HepG2 (cell line): ENCODE results near the gene CYP4F12. TPM values are rescaled to one million over a fixed set of nuclear protein-coding genes. Genes with fewer than 3 reads are reported as not detected.

Experiments
- ATF7 ChIP-seq, 2 experiments: fragments of 450-650 bp in 1 of 2; sonication (generic) in 1 of 2; formaldehyde crosslinking in 1 of 2; IDR thresholded peaks; 2 replicates each; pipeline versions ENCODE4 v1.4.0 to v1.6.1; 2016 to 2020; ENCODE audit warnings: antibody characterized with exemption in 1 of 2, mild to moderate bottlenecking in 1 of 2, missing genetic modification reagents in 1 of 2
- CBFB ChIP-seq: sonication (generic); formaldehyde crosslinking; IDR thresholded peaks from 2 replicates; pipeline ENCODE4 v1.4.0; 2020; ENCODE audit warnings: missing genetic modification reagents
- CEBPB ChIP-seq: IDR thresholded peaks from 2 replicates; pipeline ENCODE4 v1.6.1; 2011; ENCODE audit warnings: low read depth, low read length, improper control_type of control experiment, borderline replicate concordance
- FOXK2 ChIP-seq: fragments of 450-650 bp; IDR thresholded peaks from 2 replicates; pipeline ENCODE4 v1.6.1; 2016
- HOXA3 ChIP-seq: sonication (generic); formaldehyde crosslinking; IDR thresholded peaks from 2 replicates; pipeline ENCODE4 v1.5.0; 2020; ENCODE audit warnings: missing genetic modification reagents
- KAT8 ChIP-seq: IDR thresholded peaks from 2 replicates; pipeline ENCODE4 v1.6.1; 2016; ENCODE audit warnings: missing genetic modification reagents, missing compliant biosample characterization
- MEIS1 ChIP-seq: sonication (generic); formaldehyde crosslinking; IDR thresholded peaks from 2 replicates; pipeline ENCODE4 v1.9.0; 2021; ENCODE audit warnings: mild to moderate bottlenecking, missing genetic modification reagents, moderate library complexity, borderline replicate concordance
- NFE2 ChIP-seq: sonication (generic); formaldehyde crosslinking; IDR thresholded peaks from 2 replicates; pipeline ENCODE4 v1.4.0; 2020; ENCODE audit warnings: missing genetic modification reagents
- PRPF4 ChIP-seq: fragments of 200-400 bp; formaldehyde crosslinking; IDR thresholded peaks from 2 replicates; pipeline ENCODE4 v1.6.1; 2016; ENCODE audit warnings: low read length, low read depth; ENCODE audit not compliant: poor library complexity, severe bottlenecking
- REST ChIP-seq, 2 experiments: IDR thresholded peaks; 2 replicates each; pipeline ENCODE4 v1.6.1; 2011 to 2012; ENCODE audit warnings: low read length in 2 of 2, borderline replicate concordance in 1 of 2, low read depth in 1 of 2, mild to moderate bottlenecking in 1 of 2, moderate library complexity in 1 of 2
- SNAI1 ChIP-seq: sonication (generic); formaldehyde crosslinking; IDR thresholded peaks from 2 replicates; pipeline ENCODE4 v1.5.0; 2020; ENCODE audit warnings: mild to moderate bottlenecking, missing genetic modification reagents, borderline replicate concordance
- SOX13 ChIP-seq, 3 experiments: fragments of 450-650 bp in 1 of 3; sonication (generic) in 1 of 3; formaldehyde crosslinking in 1 of 3; IDR thresholded peaks in 2 of 3; conservative IDR thresholded peaks in 1 of 3; 2 replicates each; pipeline versions ENCODE4 v1.5.0 to v1.6.1; 2016 to 2020; ENCODE audit warnings: antibody characterized with exemption in 1 of 3, mild to moderate bottlenecking in 1 of 3, missing compliant biosample characterization in 1 of 3, missing genetic modification reagents in 1 of 3, moderate library complexity in 1 of 3
- TBL1XR1 ChIP-seq: fragments of 150-350 bp; IDR thresholded peaks from 2 replicates; pipeline ENCODE4 v1.6.1; 2014; ENCODE audit warnings: borderline replicate concordance, low read length; ENCODE audit not compliant: partially characterized antibody
- ZNF20 ChIP-seq: sonication (generic); formaldehyde crosslinking; IDR thresholded peaks from 2 replicates; pipeline ENCODE4 v1.4.0; 2020; ENCODE audit warnings: mild to moderate bottlenecking, moderate library complexity, missing genetic modification reagents
- ZNF251 ChIP-seq: sonication (generic); formaldehyde crosslinking; IDR thresholded peaks from 2 replicates; pipeline ENCODE4 v1.9.0; 2021; ENCODE audit warnings: mild to moderate bottlenecking, missing genetic modification reagents
- ZNF550 ChIP-seq: sonication (generic); formaldehyde crosslinking; IDR thresholded peaks from 2 replicates; pipeline ENCODE4 v1.4.0; 2020; ENCODE audit warnings: mild to moderate bottlenecking, missing genetic modification reagents, borderline replicate concordance
- ZNF567 ChIP-seq: sonication (generic); formaldehyde crosslinking; IDR thresholded peaks from 2 replicates; pipeline ENCODE4 v1.8.1; 2023; ENCODE audit warnings: mild to moderate bottlenecking, missing genetic modification reagents, borderline replicate concordance
- ZNF790 ChIP-seq: sonication (generic); formaldehyde crosslinking; IDR thresholded peaks from 2 replicates; pipeline ENCODE4 v1.8.0; 2022; ENCODE audit warnings: missing genetic modification reagents, mild to moderate bottlenecking, borderline replicate concordance
- ZSCAN12 ChIP-seq: sonication (generic); formaldehyde crosslinking; IDR thresholded peaks from 2 replicates; pipeline ENCODE4 v1.9.0; 2021; ENCODE audit warnings: mild to moderate bottlenecking, missing genetic modification reagents
- ZSCAN31 ChIP-seq: sonication (generic); formaldehyde crosslinking; IDR thresholded peaks from 2 replicates; pipeline ENCODE4 v1.5.0; 2020; ENCODE audit warnings: low read depth, mild to moderate bottlenecking, missing genetic modification reagents
- polyA plus RNA-seq, 8 experiments: library from polyadenylated mRNA; depleted of rRNA in 3 of 8; stranded (reverse) in 7 of 8; unstranded in 1 of 8; fragments of >200 nt; fragmentation: Illumina TruSeq in 4 of 8; extraction: Trizol in 4 of 8; gene quantifications; 2 replicates each; pipeline versions ENCODE4 v1.2.1 to v1.2.3, GENCODE V29; 2011 to 2016; ENCODE audit warnings: low read depth in 4 of 8, missing spikeins in 1 of 8, mixed read lengths in 1 of 8; ENCODE audit not compliant: insufficient read depth in 1 of 8
- total RNA-seq, 5 experiments: library from RNA; depleted of rRNA; stranded (reverse); fragments of >200 nt; fragmentation: Illumina TruSeq; extraction: Trizol; gene quantifications; 2 replicates each; pipeline ENCODE4 v1.2.3, GENCODE V29; 2016; ENCODE audit warnings: low read depth in 1 of 5
- TF ChIP-seq, protein P1 (sequence below): sonication (generic); formaldehyde crosslinking; conservative IDR thresholded peaks from 2 replicates; pipeline ENCODE4 v1.4.0; 2020; ENCODE audit warnings: missing genetic modification reagents
- TF ChIP-seq, protein P2 (sequence below), 2 experiments: sonication (generic) in 1 of 2; formaldehyde crosslinking in 1 of 2; IDR thresholded peaks; 2 replicates each; pipeline versions ENCODE4 v1.5.1 to v1.6.1; 2011 to 2020; ENCODE audit warnings: borderline replicate concordance in 1 of 2, low read depth in 1 of 2, low read length in 1 of 2, mild to moderate bottlenecking in 1 of 2, missing genetic modification reagents in 1 of 2, moderate library complexity in 1 of 2

The CYP4F12 gene
- total and polyA plus RNA-seq, 2 of the 13 experiments (the other 11 are each of a cell fraction or from before 2014, with no cell fraction given) = 29.9 to 30.8 TPM

DNA sequence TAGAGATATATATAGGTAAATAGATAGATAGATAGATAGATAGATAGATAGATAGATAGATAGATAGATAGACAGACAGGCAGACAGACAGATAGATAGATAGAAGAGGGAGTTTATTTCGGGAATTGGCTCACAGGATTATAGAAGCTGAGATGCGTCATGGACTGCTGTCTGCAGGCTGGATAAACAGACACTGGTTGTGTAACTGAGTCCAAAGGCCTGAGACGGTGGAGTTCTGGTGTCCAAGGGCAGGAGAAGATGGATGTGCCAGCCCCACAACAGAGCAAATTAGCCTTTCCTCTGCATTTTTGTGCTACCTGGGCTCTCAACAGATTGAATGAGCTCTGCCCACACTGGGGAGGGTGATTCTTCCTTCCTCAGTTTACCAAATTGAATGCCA, 29.5 kb upstream of the CYP4F12 start (continued):
- TF ChIP-seq ZNF567 (CRISPR knock-in tag) = no peak
- TF ChIP-seq FOXK2 = no peak
- no peak for TF ChIP-seq ATF7 (IDR thresholded peaks at IDR 0.05)
- TF ChIP-seq ATF7 (CRISPR knock-in tag; IDR thresholded peaks at IDR 0.05) = no peak
- TF ChIP-seq ZNF20 (CRISPR knock-in tag) = no peak
- TF ChIP-seq ZNF251 (CRISPR knock-in tag) = no peak
- TF ChIP-seq, protein P1, sequence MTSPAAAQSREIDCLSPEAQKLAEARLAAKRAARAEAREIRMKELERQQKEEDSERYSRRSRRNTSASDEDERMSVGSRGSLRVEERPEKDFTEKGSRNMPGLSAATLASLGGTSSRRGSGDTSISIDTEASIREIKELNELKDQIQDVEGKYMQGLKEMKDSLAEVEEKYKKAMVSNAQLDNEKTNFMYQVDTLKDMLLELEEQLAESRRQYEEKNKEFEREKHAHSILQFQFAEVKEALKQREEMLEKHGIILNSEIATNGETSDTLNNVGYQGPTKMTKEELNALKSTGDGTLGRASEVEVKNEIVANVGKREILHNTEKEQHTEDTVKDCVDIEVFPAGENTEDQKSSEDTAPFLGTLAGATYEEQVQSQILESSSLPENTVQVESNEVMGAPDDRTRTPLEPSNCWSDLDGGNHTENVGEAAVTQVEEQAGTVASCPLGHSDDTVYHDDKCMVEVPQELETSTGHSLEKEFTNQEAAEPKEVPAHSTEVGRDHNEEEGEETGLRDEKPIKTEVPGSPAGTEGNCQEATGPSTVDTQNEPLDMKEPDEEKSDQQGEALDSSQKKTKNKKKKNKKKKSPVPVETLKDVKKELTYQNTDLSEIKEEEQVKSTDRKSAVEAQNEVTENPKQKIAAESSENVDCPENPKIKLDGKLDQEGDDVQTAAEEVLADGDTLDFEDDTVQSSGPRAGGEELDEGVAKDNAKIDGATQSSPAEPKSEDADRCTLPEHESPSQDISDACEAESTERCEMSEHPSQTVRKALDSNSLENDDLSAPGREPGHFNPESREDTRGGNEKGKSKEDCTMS (CRISPR knock-in tag) = no peak
- TF ChIP-seq TBL1XR1 = no peak
- TF ChIP-seq CEBPB = peak; percentile 87
- no peak for TF ChIP-seq CBFB
- TF ChIP-seq ZSCAN12 (CRISPR knock-in tag) = no peak
- TF ChIP-seq NFE2 = no peak
- TF ChIP-seq SOX13 (IDR thresholded peaks at IDR 0.05) = no peak
- 0 out of 4 replicates have a peak, but pooled peaks of 1 of the 2 experiments have one; percentile 26 for TF ChIP-seq SOX13 (CRISPR knock-in tag; conservative IDR thresholded peaks at IDR 0.05 in 1 of 2, IDR thresholded peaks at IDR 0.05 in 1 of 2)
- TF ChIP-seq PRPF4 = no peak
- TF ChIP-seq REST (IDR thresholded peaks at IDR 0.05; ENCODE audit: borderline replicate concordance in 1 of 2, low read depth in 1 of 2, low read length in 2 of 2) = no peak
- TF ChIP-seq HOXA3 (CRISPR knock-in tag) = peak; percentile 69
- no peak for TF ChIP-seq ZSCAN31 (CRISPR knock-in tag)
- TF ChIP-seq ZNF550 (CRISPR knock-in tag) = no peak
- TF ChIP-seq MEIS1 (CRISPR knock-in tag) = no peak
- TF ChIP-seq SNAI1 (CRISPR knock-in tag) = no peak
- TF ChIP-seq ZNF790 (CRISPR knock-in tag) = no peak
- TF ChIP-seq, protein P2, sequence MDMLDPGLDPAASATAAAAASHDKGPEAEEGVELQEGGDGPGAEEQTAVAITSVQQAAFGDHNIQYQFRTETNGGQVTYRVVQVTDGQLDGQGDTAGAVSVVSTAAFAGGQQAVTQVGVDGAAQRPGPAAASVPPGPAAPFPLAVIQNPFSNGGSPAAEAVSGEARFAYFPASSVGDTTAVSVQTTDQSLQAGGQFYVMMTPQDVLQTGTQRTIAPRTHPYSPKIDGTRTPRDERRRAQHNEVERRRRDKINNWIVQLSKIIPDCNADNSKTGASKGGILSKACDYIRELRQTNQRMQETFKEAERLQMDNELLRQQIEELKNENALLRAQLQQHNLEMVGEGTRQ (IDR thresholded peaks at IDR 0.05; ENCODE audit: low read depth, low read length) = no peak
- TF ChIP-seq, protein P2 (CRISPR knock-in tag; IDR thresholded peaks at IDR 0.05; ENCODE audit: borderline replicate concordance) = no peak
- TF ChIP-seq KAT8 (CRISPR knock-in tag) = peak; percentile 28; the same call in 1 of the 2 replicates
